Activated CD4-positive, CD25-positive, alpha-beta regulatory T cell treated with anti-CD3 and anti-CD28 coated beads, Interleukin-2, amount 50 U/mL, for 72 hours (primary cell): ENCODE results near the gene SSR4.

Experiments used
- DNase-seq: peaks from one replicate; pipeline ENCODE4 v3.0.0; 2021

SSR4 gene

GRCh38 chrX:153769865-153770600, 24.4 kb upstream of the SSR4 start:
- peak; percentile 25 for DNase-seq

- no peak for DNase-seq
These were observed 23.7 kb upstream of the SSR4 start for GRCh38 chrX:153770601-153771414.

- DNase-seq: peak; percentile 26
These were observed 22.8 kb upstream of the SSR4 start for GRCh38 chrX:153771415-153772315.

- DNase-seq: peak; percentile 25
These were observed 21.9 kb upstream of the SSR4 start for GRCh38 chrX:153772316-153773217.

GRCh38 chrX:153773218-153773611, 21.3 kb upstream of the SSR4 start:
- DNase-seq: peak; percentile 27

- DNase-seq: no peak
These were observed 20.5 kb upstream of the SSR4 start for GRCh38 chrX:153773741-153774575.

GRCh38 chrX:153774576-153775292, 19.7 kb upstream of the SSR4 start:
- no peak for DNase-seq

GRCh38 chrX:153775293-153776119, 19.0 kb upstream of the SSR4 start:
- no peak for DNase-seq

- DNase-seq: no peak
These were observed 18.3 kb upstream of the SSR4 start for GRCh38 chrX:153776120-153776599.

GRCh38 chrX:153776611-153777045, 17.8 kb upstream of the SSR4 start:
- DNase-seq: no peak

- DNase-seq: no peak
These were observed 17.0 kb upstream of the SSR4 start for GRCh38 chrX:153777261-153778090.

- no peak for DNase-seq
These were observed 16.3 kb upstream of the SSR4 start for GRCh38 chrX:153778181-153778580.

GRCh38 chrX:153778684-153779101, 15.8 kb upstream of the SSR4 start:
- DNase-seq: no peak

- DNase-seq: no peak
These were observed 14.4 kb upstream of the SSR4 start for GRCh38 chrX:153779891-153780677.

GRCh38 chrX:153780678-153781427, 13.6 kb upstream of the SSR4 start, which contains the start of gene SRPK3:
Gene SRPK3 (plus strand): TSS chrX:153781041. CDS start chrX:153781087, 46 bp downstream.
- DNase-seq: no peak

- no peak for DNase-seq
These were observed 12.9 kb upstream of the SSR4 start for GRCh38 chrX:153781428-153782047.
